ENCODE data around the gene CAMKK1. TPM values are rescaled to one million over a fixed set of nuclear protein-coding genes. Genes with fewer than 3 reads are reported as not detected.

Gene CAMKK1
- total and polyA plus RNA-seq, 9 of the 15 experiments (the other 6 are each of a cell fraction or from before 2014, with no cell fraction given), result 0.34 to 7.5 (median 4.9) TPM

DNA sequence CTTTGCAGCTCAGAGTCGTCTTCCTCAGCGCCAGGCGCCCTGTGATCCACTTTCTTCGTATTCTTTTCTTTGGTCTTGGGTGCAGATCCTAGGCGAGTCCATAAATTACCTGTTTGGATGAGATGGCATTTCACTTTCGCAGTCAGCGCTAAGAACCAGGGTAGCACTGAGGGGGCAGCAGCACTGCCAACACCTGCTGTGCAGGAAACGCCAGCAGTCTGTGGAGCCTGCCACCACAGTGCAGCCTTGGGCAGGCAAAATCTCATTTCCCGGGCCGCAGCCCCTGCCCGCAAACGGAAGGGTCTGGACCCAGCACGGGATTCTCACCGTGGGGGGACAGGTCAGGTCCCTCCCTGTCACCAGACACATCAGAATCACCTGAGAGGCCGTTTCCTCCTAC lies 79.7 kb downstream of the CAMKK1 start (continued):
- TF ChIP-seq ZNF609 (CRISPR knock-in tag; IDR thresholded peaks at IDR 0.05; ENCODE audit: borderline replicate concordance) (no peak), NR2F6 (CRISPR knock-in tag; IDR thresholded peaks at IDR 0.05) (no peak), E2F4 (CRISPR knock-in tag; IDR thresholded peaks at IDR 0.05; ENCODE audit: low read depth) (no peak), MEIS2 (IDR thresholded peaks at IDR 0.05; ENCODE audit: partially characterized antibody) (no peak)

DNA sequence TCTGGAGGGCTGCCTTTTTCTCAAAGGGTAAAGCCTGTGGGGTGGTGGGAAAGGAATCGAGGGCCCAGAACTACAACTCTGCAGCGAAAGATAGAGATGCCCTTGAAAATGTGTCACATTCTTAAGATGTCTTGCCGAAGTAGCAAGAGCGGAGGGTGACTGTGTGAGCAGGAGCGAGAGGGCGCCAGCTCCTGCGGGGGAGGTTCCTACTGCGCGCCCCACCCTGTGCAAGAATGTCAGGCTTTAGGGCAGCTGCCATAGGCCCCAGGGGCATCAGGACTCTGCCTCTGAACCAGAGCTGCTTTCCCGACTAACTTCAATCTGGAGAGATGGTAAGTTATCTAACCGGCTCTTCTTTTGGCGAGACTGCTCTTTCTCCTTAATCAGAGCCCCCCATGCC lies 80.1 kb downstream of the CAMKK1 start:
- H3K27ac ChIP-seq (ENCODE audit: extremely low read depth, low read depth, low read length), result no peak overlapping the region
- no peak overlapping the region for H3K4me3 ChIP-seq
- H3K9me1 ChIP-seq (ENCODE audit: control insufficient read depth, insufficient read depth, low read length), result no peaks in the 10 kb centered on the region
- no peak for FAIRE-seq
- no peaks in the 10 kb centered on the region for H4K20me1 ChIP-seq (replicated peaks; ENCODE audit: control insufficient read depth, insufficient read depth, low read length)
- peaks cover 76% of the 10 kb centered on the region; the same call in 2 of the 3 replicates for H3K36me3 ChIP-seq (ENCODE audit: control insufficient read depth, insufficient read depth, low read length)
- no peak overlapping the region for H2AFZ ChIP-seq (ENCODE audit: low read depth, low read length)
- WGBS (ENCODE audit: insufficient coverage, low coverage, missing lambda C conversion rate), result 88% methylated on average over 8 of the region's 12 CpGs
- in situ Hi-C loops (cut with MboI) (no loop called here), intact Hi-C loops (cut with micrococcal nuclease) (no loop called here)
- CTCF ChIA-PET (ENCODE audit: low intra/inter-chr PET ratio), result no interaction called here
- ATAC-seq, result no peak
- TF ChIP-seq CBX2 (IDR thresholded peaks at IDR 0.05; ENCODE audit: insufficient read depth, low read length, poor library complexity, severe bottlenecking), result no peak
- TF ChIP-seq NR2F6 (CRISPR knock-in tag; IDR thresholded peaks at IDR 0.05), result no peak
- TF ChIP-seq, protein P1, sequence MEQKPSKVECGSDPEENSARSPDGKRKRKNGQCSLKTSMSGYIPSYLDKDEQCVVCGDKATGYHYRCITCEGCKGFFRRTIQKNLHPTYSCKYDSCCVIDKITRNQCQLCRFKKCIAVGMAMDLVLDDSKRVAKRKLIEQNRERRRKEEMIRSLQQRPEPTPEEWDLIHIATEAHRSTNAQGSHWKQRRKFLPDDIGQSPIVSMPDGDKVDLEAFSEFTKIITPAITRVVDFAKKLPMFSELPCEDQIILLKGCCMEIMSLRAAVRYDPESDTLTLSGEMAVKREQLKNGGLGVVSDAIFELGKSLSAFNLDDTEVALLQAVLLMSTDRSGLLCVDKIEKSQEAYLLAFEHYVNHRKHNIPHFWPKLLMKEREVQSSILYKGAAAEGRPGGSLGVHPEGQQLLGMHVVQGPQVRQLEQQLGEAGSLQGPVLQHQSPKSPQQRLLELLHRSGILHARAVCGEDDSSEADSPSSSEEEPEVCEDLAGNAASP (IDR thresholded peaks at IDR 0.05), result no peak
- TF ChIP-seq CCNT2 (IDR thresholded peaks at IDR 0.05; ENCODE audit: borderline replicate concordance, extremely low read depth, insufficient read length, low read depth, low read length), result no peak
- no peak for TF ChIP-seq XRCC3 (IDR thresholded peaks at IDR 0.05)
- no peak for TF ChIP-seq SOX6 (IDR thresholded peaks at IDR 0.05)
- no peak for TF ChIP-seq MTF1 (CRISPR knock-in tag; IDR thresholded peaks at IDR 0.05; ENCODE audit: borderline replicate concordance)
- TF ChIP-seq MBD1 (CRISPR knock-in tag; IDR thresholded peaks at IDR 0.05), result no peak
- no peak for TF ChIP-seq HDAC8 (tag; IDR thresholded peaks at IDR 0.05)
- H3K4me2 ChIP-seq (ENCODE audit: insufficient read depth, low read length), result no peak overlapping the region
- H3K79me2 ChIP-seq (ENCODE audit: control insufficient read depth, insufficient read depth, low read length), result no peaks in the 10 kb centered on the region
- H3K4me1 ChIP-seq (replicated peaks in 1 of 2; ENCODE audit: control insufficient read depth in 2 of 2, insufficient read depth in 2 of 2, low read length in 2 of 2), result no peaks in the 10 kb centered on the region; a peak in 1 of 5 replicates
- POLR2A ChIA-PET, result interaction anchor here (1.0 kb wide), 1 partner anchor 12 kb away, joined by 3 read pairs; the partner anchor contains the start of gene ITGAE
- DNase-seq (ENCODE audit: extremely low read depth in 1 of 4, low spot score in 3 of 4), result no peak
- no peaks in the 10 kb centered on the region for H3K27me3 ChIP-seq (ENCODE audit: control insufficient read depth in 2 of 2, insufficient read depth in 2 of 2, low read length in 2 of 2)
- no peaks in the 10 kb centered on the region for H3K9me3 ChIP-seq (replicated peaks; ENCODE audit: control insufficient read depth, insufficient read depth, low read depth, low read length)
- no TSS peak for BruUV-seq (replicated peaks)
- no peak overlapping the region for H3K9ac ChIP-seq (ENCODE audit: insufficient read depth in 1 of 2, low read depth in 2 of 2, low read length in 2 of 2)
